Measurements from ENCODE around the gene PRR20E.
"Not testable (repeated sequence)": the region's sequence is repeated elsewhere in the genome, so short reads cannot be mapped to it uniquely, and the experiment has no call there.

The PRR20E gene
- total RNA-seq, result 0 reads per million in 4 donors

DNA sequence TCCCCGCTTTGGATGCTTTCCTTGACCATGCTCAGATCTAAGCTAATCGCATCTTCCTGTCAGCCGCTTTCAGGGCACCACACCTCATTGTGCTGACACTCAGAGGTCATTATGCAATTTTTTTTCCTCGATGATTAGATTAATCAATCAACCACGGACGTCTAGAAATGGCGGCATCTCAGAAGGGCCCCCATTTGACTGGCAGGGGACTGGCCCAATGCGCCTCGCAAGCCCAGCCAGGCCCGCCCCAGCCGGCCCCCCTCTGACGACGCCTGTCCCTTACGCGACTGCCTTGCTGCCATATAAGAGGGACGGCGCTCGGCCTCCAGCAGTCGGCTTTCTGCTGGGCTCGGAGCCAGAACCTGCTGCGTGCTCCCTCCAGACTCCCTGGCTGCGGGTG lies at the start of gene PRR20E:
TSS of gene PRR20E (plus strand) at position 301 of the 400 bp plus-strand sequence. CDS start 387 bp downstream, outside the sequence.
- not testable (repeated sequence) for DNase-seq

DNA sequence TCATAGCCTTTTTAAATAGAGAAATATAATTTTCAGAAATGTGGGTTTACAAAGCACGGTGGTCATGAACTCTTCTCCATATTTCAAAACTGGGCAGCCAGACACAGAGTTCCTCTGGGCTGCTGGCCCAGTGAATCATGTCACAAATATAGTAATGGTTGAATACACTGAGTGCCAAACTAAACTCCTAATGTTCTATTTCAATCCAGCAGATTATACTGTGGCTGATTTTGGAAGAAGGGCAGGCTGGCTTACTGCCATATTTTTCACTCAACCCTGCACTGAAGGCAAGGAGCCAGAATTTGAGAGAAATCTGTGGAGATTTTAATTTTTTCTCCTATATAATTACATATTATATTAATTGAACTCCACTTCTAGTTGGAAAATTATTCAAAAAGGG lies 43.3 kb upstream of the PRR20E start:
- no peak for DNase-seq

DNA sequence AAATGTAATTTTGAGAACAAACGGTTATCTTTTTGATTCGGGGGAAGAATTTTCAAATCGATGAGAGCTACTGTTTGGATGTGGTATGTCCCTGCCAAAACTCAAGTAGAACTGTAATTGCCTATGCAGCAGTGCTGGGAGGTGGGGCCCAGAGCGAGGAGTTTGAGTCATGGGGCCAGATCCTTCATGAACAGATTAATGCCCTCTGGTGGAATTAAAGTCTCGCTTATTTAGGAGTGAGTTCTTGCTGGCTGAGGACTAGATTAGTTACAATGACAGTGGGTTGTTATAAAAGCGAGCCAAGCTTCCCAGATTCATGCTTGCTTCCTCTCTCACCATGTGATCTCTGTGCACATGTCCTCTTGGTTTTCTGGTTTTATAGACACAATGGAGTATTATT lies 38.1 kb upstream of the PRR20E start:
- DNase-seq, result no peak

DNA sequence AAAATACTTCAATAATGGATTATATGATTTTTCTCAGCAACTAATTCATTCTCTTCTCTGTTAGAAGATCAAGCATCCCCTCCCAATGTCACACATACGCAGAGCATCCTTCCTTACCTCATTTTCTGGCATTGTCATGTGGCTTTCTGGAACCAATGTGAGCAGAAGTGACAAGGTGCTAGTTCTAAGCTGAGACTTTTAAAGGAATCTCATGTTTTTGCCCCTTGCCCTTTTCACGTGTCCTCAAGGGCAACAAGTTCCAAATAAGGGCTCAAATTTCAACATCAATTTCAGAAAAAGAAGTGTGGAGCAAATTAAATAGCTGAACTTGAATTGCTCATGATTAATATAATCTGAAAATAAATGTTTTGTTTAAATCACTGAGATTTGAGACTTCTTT lies 30.9 kb upstream of the PRR20E start:
- DNase-seq, result no peak

DNA sequence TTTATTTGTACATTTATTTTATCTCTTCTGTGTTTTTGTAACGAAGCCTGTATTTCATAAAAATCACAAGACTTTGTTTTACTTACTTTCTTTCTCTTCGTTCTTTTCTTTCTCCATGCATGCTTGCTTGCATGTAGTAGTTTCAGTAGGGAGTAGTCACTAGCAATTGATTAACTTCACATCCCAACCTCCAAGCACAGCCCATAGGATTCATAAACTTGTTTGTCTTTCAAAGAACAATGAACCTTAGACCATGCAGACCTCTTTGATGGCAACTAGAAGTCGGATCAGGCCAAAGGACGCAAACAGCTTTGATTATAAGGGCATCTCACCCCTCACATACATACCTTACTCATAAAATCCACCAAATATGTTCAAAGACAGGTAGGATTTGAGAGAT lies 29.4 kb upstream of the PRR20E start:
- no peak for DNase-seq

DNA sequence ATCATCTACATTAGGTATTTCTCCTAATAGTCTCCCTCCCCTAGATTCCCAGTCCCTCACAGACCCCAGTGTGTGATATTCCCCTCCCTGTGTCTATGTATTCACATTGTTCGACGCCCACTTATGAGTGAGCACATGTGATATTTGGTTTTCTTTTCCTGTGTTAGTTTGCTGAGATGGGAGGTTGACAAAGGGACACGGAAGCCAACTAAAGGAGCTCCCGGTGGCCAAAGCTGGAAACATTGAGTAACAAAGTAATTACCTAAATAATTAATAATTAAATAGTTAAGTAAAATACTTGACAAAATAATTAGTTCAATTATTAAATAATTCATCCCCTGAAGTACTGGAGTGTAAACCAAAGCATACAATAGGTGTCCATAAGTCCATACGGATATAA lies 28.0 kb upstream of the PRR20E start:
- no peak for DNase-seq

DNA sequence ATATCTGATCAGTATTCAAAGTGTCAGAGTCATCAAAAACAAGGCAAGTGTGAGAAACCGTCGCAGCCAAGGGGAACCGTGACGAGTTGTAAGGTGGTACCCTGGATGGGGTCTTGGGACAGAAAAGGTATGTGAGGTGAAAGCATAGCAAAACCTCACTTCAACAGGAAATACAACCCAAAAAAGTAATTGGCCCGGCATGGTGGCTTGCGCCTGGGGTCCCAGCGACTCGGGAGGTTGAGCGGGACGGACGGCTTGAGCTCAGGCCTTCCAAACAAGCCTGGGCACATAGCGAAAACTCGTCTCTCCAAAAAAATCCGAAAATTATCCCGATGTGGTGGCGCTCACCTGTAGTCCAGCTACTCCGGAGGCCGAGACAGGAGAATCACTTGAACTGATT lies 27.2 kb upstream of the PRR20E start:
- DNase-seq, result not testable (repeated sequence)

DNA sequence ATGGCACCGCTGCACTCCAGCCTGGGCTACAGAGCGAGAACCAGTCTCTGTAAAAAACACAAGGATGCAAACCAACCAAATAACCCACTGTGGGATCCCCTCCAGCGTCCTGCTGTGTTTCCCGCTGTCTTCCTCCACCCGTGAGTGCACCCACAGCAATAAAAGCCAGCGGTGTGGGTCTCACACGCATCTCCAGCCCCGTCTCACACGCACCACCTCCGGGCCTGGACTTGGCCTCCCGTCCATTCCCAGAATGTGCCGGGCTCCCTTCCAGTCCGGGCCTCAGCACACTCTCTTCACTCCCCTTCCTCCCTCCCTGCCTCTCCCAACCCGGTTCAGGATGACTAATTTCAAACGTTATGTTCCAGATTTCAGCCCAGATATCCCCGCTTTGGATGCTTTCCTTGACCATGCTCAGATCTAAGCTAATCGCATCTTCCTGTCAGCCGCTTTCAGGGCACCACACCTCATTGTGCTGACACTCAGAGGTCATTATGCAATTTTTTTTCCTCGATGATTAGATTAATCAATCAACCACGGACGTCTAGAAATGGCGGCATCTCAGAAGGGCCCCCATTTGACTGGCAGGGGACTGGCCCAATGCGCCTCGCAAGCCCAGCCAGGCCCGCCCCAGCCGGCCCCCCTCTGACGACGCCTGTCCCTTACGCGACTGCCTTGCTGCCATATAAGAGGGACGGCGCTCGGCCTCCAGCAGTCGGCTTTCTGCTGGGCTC lies 26.6 kb upstream of the PRR20E start, which contains the start of gene PRR20A:
TSS of gene PRR20A (plus strand) at position 684 of the 734 bp plus-strand sequence. CDS start 387 bp downstream, outside the sequence.
- not testable (repeated sequence) for DNase-seq

DNA sequence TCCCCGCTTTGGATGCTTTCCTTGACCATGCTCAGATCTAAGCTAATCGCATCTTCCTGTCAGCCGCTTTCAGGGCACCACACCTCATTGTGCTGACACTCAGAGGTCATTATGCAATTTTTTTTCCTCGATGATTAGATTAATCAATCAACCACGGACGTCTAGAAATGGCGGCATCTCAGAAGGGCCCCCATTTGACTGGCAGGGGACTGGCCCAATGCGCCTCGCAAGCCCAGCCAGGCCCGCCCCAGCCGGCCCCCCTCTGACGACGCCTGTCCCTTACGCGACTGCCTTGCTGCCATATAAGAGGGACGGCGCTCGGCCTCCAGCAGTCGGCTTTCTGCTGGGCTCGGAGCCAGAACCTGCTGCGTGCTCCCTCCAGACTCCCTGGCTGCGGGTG lies 19.8 kb upstream of the PRR20E start, which contains the start of gene PRR20B:
TSS of gene PRR20B (plus strand) at position 301 of the 400 bp plus-strand sequence. CDS start 387 bp downstream, outside the sequence.
- DNase-seq, result not testable (repeated sequence)

DNA sequence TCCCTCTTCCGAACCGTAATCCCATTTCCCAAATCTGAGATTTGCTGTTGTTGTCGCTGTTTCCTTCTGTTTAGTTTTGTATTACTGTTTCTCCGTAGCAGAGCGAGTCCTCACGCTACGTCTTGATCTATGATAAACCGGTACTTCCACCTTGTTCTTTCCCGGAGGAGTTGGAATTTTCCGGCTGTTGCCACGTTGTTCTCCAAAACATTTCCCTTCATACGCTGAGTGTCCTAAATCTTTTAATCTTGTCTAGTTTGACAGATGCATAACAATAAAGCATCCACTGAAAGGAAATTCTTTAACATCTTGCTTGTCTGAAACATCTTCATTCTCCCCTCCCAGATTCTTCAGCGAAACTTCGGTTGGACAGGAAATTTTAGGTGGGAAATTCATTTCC lies 18.9 kb upstream of the PRR20E start:
- not testable (repeated sequence) for DNase-seq

DNA sequence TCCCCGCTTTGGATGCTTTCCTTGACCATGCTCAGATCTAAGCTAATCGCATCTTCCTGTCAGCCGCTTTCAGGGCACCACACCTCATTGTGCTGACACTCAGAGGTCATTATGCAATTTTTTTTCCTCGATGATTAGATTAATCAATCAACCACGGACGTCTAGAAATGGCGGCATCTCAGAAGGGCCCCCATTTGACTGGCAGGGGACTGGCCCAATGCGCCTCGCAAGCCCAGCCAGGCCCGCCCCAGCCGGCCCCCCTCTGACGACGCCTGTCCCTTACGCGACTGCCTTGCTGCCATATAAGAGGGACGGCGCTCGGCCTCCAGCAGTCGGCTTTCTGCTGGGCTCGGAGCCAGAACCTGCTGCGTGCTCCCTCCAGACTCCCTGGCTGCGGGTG lies 13.2 kb upstream of the PRR20E start, which contains the start of gene PRR20C:
TSS of gene PRR20C (plus strand) at position 301 of the 400 bp plus-strand sequence. CDS start 387 bp downstream, outside the sequence.
- not testable (repeated sequence) for DNase-seq

DNA sequence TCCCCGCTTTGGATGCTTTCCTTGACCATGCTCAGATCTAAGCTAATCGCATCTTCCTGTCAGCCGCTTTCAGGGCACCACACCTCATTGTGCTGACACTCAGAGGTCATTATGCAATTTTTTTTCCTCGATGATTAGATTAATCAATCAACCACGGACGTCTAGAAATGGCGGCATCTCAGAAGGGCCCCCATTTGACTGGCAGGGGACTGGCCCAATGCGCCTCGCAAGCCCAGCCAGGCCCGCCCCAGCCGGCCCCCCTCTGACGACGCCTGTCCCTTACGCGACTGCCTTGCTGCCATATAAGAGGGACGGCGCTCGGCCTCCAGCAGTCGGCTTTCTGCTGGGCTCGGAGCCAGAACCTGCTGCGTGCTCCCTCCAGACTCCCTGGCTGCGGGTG lies 6.7 kb upstream of the PRR20E start, which contains the start of gene PRR20D:
TSS of gene PRR20D (plus strand) at position 301 of the 400 bp plus-strand sequence. CDS start 387 bp downstream, outside the sequence.
- DNase-seq, result not testable (repeated sequence)

DNA sequence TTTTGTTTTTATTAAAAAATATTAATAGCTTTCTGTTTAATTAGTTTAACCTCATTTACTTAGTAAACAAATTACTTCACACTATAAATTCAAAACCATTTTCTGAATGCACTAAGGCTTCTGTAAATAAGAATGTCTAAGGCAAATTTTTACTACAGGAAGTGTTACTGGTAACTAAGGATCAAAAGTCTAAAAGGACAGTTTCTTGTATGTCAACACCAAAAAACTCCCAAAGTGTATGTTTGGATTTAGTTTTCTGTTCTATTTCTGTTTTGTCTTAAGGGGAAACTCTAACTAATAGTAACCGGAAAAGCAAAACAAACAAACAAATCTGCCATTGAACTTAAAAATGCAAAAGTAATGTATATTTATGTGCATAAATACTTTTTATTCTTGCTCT lies 24.7 kb downstream of the PRR20E start:
- DNase-seq, result no peak

DNA sequence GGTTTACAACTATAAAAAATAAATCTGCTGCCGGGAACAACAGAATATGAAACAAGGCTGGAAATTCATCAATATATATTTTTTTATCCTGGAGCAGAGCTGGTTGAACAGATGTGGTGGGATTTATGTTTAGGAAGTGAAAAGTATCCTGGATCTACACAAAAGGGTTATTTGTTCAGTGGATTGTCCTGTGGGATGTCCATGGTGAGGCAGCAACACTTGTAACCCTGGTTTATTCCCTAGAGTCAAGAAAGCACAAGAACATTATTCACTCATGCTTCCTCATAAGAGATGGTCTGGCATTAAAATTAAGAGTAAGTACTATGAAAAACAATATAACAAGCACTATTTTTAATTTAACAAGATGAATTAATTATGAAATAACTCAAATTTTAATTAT lies 46.0 kb downstream of the PRR20E start:
- no peak for DNase-seq

Data from T-helper 1 cell (primary cell).